HG02678 (cell line): ENCODE results near the gene DNM1.
"Not testable (repeated sequence)": the region's sequence is repeated elsewhere in the genome, so short reads cannot be mapped to it uniquely, and the experiment has no call there.

ENCODE experiments used
- ATAC-seq: cut with Tn5 transposase; IDR thresholded peaks from one replicate; pipeline ENCODE4 v1.9.1; 2021; ENCODE audit warnings: mild to moderate bottlenecking, moderate library complexity; ENCODE audit not compliant: unreplicated experiment

The DNM1 gene

DNA sequence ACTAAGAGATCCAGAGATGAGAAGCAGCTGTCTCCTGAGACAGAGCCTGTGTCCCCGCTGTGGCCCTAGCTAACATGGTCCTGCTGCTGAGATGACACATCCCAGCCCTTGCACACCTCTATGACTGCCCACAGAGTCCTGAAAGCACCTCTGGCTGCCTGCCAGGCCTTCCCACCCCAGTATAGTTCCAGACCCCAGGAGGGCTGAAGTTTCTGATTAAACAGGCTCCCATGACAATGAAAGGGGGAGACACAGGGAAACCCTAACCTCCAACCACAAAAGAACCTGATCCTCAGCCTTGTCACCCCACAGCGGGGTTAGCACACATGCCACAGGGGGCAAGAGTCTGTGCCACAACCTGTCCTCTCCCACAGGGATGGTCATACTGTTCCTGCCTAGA, 27.5 kb upstream of the DNM1 start:
- ATAC-seq, result no peak

DNA sequence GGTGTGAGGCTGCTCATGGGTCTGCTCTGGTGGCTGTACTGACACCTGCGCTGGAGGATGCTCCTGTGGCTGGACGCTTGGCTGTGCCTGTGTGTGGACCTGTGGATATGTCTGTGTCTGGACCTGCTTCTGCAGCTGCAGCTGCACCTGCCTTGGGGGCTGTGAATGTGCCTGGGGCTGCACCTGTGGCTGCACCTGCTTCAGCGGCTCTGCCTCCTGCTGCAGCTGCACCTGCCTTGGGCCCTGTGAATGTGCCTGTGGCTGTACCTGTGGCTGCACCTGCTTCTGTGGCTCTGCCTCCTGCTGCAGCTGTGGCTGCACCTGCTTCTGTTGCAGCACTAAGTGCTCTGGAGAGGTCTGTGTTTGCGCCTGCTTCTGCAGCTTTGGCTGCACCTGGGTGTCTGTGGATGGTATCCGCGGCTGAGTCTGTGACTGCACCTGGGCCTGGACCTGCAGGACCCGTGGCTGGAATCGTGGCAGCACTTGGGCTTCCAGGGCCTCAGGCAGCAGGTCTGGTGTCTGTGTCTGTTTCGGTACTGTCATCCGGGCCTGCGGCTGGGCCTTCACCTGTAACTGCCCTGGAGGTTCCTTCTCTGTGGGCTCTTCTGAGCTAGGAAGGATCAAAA, 24.3 kb upstream of the DNM1 start:
- no peak for ATAC-seq

DNA sequence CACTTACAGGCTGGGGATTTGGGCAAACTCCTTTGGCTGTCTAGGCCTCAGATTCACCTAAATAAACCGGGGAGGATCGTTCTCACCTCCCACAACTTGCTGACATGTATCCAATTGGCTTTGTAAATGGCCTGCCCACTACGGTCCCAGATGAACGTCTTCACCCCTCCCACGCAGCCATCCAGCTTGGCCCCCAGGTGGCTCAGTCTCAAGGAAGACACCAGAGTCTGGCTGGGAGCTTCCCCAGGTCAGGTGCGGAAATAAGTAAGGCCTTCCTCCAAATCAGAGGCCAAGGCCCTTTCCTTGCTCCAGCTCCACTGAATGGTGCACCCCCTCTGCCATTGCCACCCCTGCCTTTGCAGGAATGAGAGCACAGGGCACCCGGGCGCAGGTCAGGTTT, 23.2 kb upstream of the DNM1 start:
- no peak for ATAC-seq

DNA sequence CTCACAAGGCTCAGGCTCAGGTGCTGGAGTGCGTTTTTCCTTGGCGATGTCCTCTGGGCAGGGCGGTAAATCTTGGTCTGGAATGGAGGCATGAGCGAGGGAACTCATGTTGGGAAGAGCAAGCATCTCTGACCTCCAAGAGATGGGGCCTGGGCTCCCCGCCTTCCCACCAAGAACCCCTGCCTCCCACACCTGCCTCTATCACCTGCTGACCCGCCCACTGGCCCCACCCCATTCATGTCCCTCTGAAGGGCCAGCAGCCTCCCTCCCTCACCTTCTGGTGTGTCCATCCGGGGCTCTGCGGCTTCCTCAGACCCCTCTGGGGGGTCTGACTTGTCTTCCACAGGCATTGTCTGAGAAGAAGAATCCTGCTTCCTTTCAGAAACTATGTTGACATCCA, 22.7 kb upstream of the DNM1 start:
- no peak for ATAC-seq

DNA sequence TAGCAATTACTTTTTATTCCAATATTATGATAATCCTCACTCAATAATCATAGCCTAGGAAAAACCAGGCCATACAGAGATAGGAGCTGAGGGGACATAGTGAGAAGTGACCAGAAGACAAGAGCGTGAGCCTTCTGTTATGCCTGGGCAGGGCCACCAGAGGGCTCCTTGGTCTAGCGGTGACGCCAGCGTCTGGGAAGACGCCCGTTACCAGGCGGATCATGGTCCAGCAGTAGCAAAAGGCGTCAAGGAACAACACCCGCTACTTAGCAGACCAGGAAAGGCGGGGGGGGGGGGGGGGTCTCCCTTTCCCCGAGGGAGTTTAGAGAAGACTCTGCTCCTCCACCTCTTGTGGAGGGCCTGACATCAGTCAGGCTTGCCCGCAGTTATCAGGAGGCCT, 21.7 kb upstream of the DNM1 start:
- ATAC-seq, result not testable (repeated sequence)

DNA sequence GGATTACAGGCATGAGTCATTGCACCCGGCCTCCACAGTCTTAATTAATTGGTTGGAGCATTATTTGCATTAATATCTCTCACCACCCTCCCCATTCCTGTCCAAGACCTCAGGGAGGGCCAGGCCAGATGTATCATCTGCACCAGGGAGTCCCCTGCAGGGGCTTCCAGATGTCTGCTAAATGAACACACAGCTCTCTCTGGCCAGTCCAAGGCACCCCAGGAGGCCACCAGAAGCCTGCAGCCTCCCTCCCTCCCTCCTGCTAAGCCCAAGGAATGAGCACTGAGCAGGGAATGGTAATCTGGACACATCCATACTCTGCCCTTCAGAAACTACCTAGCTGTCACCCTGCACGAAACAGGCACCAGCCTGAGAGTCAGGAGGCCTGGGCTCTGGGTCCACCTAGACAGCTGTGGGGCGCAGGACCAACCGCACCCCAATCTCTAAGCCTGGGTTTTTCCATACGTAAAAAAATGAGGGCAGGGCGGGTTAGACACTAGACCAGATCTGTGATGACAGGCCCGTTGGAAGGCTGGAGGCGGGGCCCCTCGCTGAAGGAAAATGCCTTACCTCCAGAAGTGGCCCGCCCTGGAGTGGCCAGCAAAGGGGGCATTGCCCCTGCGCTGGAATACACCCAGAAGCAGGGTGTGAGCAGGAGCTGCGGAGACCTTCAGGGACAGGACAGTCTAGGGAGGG, 20.1 kb upstream of the DNM1 start:
- ATAC-seq, result no peak

DNA sequence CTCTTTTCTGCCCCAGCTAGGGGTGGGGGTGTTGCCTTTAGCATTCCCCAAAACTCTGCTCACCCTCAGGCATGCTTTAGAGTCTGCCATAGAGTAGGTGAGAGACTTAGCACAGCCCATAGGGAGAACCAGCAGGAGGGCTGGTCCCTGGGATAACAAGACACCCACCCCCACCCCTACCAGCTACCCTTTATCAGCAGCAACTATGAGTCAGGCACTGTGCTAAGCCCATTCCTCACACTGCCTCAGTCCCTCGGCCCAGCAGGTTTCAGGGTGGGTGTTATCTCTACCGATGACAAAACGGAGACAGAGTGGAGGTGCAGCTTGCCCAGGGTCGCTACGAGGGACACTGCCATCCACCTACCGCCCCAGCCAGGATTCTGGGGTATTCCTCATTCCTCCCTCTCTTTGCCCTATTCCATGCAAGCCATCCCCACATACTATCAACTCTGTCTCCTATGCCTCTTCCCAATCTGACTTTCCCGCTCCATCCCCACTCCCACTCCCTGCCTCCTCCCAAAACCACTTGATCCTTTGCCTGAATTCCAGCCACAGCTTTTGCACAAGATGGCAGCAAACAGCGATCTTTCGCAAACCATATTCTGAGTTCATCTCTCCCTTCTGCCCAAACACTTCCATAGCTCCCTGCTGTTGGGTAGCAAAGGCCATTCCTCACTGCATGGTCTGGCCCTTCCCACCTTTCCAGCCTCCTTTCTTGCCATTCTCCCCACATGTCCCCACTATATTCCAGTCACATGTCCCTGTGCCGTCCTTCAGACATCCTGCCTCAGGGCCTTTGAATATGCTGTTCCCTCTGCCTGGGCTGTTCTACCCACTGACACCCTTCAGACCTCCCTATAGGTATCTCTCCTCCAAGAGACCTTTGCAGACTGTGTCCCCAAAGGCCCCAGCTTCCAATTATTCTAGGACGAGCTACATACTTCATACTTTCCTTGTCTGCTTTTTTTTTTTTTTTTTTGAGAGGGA, 16.9 kb upstream of the DNM1 start:
- no peak for ATAC-seq

DNA sequence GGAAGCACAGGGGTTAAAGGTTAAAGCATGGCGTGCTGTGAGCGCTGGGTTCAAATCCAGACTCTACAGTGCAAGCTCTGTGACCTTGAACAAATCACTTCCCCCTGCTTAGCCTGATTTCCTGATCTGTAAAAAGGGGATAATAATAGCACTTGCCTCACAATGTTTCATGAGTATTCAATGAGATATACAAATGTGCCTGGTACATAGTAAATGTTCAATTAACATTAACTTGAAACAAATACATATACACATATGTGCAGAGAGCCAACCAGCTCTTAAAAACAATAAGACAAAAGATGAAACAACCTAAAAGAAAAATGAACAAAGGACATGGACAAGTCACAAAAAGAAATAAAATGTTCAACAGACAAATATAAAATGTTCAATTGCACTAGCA, 15.8 kb upstream of the DNM1 start:
- no peak for ATAC-seq

DNA sequence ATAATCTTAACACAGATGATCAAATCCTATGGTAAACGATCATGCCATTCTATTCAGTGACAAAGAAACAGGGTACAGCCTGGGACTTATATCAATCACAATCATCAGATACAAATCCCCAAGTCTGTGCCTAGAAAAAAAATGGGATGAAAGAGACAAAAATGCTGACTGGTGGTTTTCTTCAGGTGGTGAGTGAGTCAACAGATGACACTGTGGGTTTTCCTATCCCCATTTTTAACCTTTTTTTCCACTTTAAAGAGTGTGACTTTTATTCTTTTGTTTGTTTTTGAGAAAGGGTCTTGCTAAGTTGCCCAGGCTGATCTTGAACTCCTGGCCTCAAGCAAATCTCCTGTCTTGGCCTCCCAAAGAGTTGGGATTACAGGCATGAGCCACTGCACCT, 15.0 kb upstream of the DNM1 start:
- ATAC-seq, result no peak

DNA sequence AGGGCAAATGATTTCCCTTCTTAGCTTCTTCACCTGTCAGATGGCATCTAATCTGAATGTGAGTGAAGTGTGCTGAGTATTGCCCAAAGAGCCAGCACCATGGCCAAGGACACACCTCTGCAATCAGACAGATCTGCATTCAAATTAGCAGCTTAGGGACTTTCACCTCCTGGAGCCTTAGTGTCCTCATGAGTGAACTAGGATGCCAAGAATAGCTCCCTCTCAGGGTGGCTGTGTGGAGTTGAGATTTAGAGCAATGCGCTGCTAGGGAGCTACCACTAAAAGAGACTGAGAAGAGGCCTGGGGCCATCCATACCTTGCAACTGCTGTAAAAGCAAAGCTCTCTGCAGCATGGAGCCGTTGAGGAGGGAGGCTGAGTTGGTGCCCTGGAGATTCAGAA, 13.2 kb upstream of the DNM1 start:
- ATAC-seq, result no peak

DNA sequence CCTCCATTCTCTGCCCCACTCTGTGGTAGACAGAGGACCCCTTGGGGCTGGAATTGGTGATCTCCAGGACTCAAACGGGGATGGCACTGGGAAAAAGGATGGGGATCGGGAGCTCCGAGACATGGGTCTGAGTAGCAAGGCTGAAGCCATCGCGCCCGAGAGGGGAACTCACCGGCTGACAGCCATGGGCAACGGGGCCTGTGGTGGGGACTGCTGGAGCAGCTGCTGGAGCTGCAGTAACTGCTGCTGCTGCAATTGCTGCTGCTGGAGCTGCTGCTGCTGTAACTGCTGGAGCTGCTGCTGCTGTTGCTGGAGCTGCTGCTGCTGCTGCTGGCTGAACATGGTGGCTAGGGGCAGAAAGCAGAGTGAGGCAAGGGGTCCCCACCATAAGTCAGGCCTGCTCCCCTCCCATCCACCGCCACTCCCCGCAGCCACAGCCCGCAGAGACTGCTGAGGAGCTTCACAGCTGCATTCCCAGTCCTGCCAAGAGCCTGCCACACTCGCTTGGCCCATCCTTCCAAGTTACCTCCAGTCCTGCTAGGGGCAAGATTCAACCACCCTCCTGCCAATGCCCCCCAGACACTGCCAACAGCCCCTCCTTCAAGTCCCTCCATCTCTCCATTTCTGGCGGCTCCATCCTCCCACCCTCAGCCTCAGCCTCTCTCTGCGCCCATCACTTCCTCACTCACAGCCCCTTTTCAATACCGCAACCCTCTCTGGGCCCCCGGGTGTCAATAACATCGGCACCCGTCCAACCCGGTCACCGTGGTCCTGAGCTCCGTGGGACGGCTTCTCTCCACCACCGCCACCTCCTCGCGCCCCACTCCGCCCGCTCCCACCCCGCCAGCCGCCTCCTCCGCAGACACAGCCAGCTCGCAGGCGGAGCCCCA, 12.4 kb upstream of the DNM1 start:
- ATAC-seq, result no peak

DNA sequence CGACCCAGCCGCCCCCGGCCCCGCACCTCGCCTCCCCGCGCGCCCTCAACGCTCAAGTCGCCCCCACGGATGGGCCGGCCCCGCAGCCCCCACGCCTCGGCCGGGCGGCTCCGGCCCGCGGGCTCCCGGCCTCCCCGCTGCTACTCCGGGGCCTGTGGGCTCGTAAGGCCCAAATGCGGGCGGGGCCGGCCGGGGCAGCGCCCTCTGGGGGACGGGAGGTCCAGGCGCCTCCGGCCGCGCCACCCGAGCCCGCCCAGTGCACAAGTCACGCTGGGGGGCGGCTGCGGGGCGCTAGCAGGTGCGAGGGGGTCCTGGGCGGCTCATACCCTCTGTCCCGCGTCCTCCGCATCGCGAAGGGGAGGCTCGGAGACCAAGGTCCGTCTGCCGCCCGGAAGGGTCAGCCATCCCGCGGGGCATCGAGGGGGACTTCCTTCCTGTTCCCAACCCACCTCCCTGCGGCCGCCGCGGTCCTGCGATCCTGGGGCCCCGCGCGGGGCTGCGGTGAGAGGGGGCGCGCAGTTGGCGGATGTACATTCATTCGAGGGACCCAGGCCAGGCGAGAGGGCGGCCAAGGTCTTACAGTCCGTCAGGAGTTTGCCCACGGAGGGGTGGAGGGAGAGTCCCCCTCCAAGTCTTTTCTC, 11.7 kb upstream of the DNM1 start, which contains the start of gene CIZ1:
CIZ1 (minus strand) TSS at position 167 of the 641 bp plus-strand sequence. CDS start 715 bp downstream, outside the sequence.
- peak; percentile 81 for ATAC-seq

DNA sequence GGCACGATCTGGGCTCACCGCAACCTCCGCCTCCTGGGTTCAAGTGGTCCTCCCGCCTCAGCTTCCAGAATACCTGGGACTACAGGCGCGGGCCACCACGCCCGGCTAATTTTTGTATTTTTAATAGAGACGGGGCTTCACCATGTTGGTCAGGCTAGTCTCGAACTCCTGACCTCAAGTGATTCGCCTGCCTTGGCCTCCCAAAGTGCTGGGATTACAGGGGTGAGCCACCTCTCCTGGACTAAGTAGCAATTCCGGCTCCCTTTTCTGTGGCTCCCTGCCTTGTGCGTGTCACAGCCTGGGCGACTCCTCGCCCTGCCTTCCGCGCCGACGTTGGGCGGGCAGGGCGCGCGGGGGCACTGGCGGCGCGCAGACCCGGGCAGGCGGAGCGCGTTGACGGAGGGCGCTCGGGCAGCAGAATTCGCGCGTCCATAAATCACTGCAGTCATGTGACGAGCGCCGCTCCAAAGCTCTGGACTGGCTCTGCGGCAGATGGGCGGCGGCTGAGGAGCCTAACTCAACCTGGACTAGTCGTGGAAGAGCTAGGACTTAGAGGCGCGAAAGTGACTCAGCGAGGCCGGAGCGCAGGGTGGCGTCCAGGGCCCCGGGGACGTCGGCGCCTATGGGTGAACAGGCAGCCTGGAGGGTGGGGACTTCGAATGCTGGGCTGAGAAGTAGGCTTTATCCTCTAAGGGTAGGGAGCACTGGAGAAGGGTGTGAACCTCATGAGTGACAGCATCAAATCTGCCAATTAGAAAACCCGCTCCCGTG, 10.4 kb upstream of the DNM1 start:
- ATAC-seq, result no peak

DNA sequence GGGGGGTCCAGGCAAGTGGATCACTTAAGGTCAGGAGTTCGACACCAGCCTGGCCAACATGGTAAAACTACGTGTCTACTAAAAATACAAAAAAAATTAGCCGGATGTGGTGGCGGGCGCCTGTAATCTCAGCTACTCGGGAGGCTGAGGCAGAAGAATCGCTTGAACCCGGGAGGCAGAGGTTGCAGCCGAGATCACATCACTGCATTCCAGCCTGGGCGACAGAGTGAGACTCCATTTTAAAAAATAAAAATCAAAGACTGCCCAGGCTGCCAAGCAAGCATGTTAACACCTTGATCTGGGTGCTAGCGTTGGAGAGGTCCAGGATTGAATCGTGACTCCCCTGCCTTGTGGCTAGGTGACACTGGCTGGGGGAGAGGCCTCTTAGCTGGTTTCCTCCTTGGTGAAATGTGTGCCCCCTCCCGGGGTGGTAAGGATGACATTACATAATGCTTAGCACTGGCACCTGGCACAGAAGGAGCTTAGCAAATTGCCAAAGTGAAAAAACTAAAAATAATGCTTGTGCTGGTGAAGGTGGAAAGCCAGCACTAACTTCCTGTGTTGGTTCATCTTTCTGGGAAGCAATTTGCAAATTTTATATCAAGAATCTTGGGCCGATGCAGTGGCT, 9.6 kb upstream of the DNM1 start:
- no peak for ATAC-seq

DNA sequence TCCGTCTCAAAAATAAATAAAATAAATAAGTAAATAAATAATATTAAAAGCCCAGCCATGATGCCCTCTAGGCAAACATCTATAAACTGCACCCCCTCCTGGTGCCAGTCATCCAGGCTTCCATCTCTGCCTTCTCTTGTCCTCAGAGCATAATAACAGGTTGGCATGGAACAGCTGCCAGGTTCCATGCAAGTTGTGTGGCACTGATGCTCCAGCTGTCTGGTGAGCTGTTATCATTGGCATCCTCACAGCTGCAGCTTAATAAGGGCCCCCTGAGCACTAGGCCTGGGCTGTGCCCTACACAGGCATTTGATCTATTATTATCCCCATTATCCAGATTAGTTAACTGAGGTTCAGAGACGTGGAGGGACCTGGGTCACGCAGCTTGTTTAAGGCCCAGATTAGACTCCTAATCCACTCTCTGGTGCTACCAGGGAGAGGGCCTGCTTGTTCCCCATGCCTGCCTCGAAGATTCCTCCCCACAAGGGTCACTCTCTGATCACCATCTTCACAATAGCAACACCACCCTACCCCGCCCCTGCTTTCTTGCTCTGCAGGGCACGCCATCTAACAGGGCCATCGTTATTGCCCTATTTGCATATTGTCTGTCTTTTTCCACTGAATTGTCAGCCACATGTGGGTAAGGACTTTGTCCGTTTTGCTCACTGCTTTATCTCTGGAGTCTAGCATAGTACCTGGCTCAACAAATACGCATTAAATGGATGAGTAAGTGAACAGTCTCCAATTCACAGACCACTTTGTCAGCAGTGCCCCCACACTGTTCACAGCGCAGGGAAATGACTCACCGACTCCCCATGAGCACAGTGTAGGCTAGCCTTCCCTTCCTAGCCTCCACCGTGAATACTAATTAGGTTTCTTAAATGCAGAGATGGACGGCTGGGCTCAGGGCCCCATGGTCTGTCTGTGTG, 1.5 kb upstream of the DNM1 start:
- no peak for ATAC-seq

DNA sequence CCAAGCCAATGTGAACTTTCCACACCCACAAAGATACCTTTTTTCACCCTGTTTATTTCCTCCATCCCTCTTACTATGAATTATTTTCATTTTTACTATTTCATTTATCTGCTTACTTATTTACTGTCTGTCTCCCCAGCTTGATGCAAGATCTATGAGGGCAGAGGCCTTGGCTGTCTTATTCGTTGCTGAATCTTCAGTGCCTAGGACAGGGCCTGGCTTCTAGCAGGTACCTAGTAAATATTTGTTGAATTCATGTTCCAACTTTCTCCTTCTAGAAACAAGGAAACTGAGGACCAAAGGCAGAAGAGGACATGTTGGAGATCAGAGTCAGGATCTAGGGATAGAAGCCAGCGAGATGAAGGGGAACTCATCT, 543 bp upstream of the DNM1 start:
- ATAC-seq, result no peak

DNA sequence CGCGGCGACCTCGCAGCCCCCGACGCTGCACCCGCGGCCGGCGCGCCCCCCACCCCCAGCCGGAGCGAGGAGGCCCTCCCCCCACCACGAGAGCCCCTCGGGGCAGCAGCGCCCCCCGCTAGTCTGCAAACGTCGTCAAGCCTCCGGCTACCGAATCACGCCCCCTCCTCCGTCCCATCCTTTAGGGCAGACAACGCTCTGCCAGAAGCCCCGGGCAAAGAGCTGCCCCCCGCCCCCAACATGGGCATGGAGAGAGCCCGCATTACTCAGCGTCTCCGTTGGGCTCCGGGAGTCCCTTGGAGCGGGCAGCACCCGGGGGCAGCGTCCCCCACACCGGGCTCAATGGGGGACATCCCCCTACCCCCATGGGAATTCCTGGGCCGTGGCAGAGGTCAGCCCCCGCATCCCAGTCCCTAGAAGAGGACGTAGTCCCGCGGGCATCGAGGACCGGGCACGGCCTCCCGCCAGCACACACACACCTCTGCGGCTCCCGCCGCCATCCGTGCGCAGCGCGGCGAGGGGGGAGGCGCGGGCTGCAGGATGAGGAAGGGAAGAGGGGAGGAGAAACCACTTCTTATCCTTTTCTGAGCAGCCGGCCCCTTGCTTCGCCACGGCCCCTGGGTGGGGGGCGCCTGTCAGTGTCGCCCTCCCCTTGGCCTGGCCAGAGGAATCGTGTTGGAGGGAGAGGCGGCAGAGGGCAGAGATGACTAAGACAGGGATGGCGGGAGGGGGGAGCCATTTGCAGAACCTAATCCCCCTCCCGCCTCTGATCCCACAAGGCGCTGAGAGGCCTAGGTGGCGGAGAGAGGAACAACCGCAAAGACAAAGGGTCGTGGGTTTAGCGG, 750 bp downstream of the DNM1 start:
- ATAC-seq, result no peak
